ENCODE data around the gene DENND4B.
"Not testable (repeated sequence)": the region's sequence is repeated elsewhere in the genome, so short reads cannot be mapped to it uniquely, and the experiment has no call there.

The DENND4B gene

GRCh38 chr1:153907134-153907533 lies 39.4 kb downstream of the DENND4B start:
- TF ChIP-seq CTCF (IDR thresholded peaks at IDR 0.05; ENCODE audit: low read depth, low read length), result no peak
- in situ Hi-C loops (cut with HindIII; ENCODE audit: low sequenced_read_pairs), result no loop called here
- no peak overlapping the region for H3K4me3 ChIP-seq (ENCODE audit: low read depth, low read length)
- DNase-seq (ENCODE audit: low read depth, low spot score), result no peak

DNA sequence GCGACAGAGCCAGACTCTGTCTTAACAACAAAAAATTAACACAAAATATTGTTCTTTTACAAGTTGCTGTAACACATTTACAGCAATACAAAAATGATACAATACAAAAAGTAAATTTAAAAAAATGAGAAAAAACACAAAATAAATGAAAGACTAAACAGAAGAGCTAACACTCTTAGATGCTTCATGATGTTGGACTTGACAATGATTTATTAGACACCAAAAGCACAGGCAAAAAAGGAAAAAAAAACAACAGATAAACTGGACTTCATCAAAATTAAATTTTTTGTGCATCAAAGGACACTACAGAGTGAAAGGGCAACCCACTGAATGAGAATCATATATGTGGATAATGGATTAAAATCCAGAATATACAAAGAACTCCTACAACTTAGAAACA lies 40.1 kb downstream of the DENND4B start:
- no peak overlapping the region for H3K4me3 ChIP-seq (ENCODE audit: low read depth, low read length)
- in situ Hi-C loops (cut with HindIII; ENCODE audit: low sequenced_read_pairs), result no loop called here
- DNase-seq (ENCODE audit: low read depth, low spot score), result no peak
- no peak for TF ChIP-seq CTCF (IDR thresholded peaks at IDR 0.05; ENCODE audit: low read depth, low read length)

DNA sequence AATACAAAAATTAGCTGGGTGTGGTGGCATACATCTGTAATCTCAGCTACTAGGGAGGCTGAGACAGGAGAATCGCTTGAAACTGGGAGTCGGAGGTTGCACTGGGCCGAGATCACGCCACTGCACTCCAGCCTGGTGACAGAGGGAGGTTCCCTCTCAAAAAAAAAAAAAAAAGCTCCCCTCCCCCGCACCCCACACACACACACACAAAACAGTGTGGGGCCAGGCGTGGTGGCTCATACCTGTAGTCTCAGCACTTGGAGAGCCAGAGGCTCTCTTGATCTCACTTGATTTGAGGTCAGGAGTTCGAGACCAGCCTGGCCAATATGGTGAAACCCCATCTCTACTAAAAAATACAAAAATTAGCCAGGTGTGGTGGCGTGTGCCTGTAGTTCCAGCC lies 40.6 kb downstream of the DENND4B start:
- in situ Hi-C loops (cut with HindIII; ENCODE audit: low sequenced_read_pairs); H3K4me3 ChIP-seq (ENCODE audit: low read depth, low read length); DNase-seq (ENCODE audit: low read depth, low spot score): not testable (repeated sequence)

DNA sequence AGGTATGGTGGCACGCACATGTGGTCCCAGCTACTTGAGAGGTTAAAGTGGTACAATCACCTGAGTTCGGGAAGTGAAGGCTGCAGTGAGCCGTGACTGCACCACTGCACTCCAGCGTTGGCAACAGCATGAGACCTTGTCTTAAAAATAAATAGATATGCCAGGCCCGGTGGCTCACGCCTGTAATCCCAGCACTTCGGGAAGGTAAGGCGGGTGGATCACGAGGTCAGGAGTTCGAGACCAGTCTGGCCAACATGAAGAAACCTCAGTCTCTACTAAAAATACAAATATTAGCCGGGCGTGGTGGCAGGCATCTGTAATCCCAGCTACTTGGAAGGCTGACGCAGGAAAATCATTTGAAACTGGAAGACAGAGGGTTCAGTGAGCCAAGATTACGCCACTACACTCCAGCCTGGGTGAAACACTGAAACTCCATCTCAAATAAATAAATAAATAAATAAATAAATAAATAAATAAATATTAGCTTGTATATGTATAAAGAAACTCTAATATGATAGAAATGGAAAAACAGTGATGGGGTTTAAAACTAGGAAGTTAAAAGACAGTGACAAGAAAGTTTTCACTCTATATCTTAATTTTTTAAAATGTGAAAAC lies 42.6 kb downstream of the DENND4B start:
- TF ChIP-seq CTCF (IDR thresholded peaks at IDR 0.05; ENCODE audit: low read depth, low read length), result no peak
- DNase-seq (ENCODE audit: low read depth, low spot score), result no peak
- in situ Hi-C loops (cut with HindIII; ENCODE audit: low sequenced_read_pairs), result no loop called here
- H3K4me3 ChIP-seq (ENCODE audit: low read depth, low read length), result no peak overlapping the region

GRCh38 chr1:153899509-153899908 lies 47.0 kb downstream of the DENND4B start:
- no peak overlapping the region for H3K4me3 ChIP-seq (ENCODE audit: low read depth, low read length)
- in situ Hi-C loops (cut with HindIII; ENCODE audit: low sequenced_read_pairs), result no loop called here
- no peak for DNase-seq (ENCODE audit: low read depth, low spot score)
- no peak for TF ChIP-seq CTCF (IDR thresholded peaks at IDR 0.05; ENCODE audit: low read depth, low read length)

- DNase-seq (ENCODE audit: low read depth, low spot score); in situ Hi-C loops (cut with HindIII; ENCODE audit: low sequenced_read_pairs); H3K4me3 ChIP-seq (ENCODE audit: low read depth, low read length): not testable (repeated sequence)
Measured at GRCh38 chr1:153895866-153896265, 50.7 kb downstream of the DENND4B start.

DNA sequence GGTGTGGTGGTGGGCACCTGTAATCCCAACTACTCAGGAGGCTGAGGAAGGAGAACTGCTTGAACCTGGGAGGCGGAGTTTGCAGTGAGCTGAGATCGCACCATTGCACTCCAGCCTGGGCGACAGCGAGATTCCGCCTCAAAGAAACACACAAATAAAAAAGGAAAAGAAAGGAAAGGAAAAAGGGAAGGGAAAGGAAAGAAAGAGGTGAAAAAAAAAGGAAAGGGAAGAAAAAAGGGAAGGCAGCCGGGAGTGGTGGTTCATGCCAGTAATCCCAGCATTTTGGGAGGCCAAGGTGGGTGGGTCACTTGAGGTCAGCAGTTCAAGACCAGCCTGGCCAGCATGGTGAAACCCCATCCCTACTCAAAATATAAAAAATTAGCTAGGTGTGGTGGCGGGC lies 55.5 kb downstream of the DENND4B start:
- in situ Hi-C loops (cut with HindIII; ENCODE audit: low sequenced_read_pairs); H3K4me3 ChIP-seq (ENCODE audit: low read depth, low read length); DNase-seq (ENCODE audit: low read depth, low spot score): not testable (repeated sequence)

GRCh38 chr1:153888533-153888932 lies 58.0 kb downstream of the DENND4B start:
- no peak overlapping the region for H3K4me3 ChIP-seq (ENCODE audit: low read depth, low read length)
- in situ Hi-C loops (cut with HindIII; ENCODE audit: low sequenced_read_pairs), result no loop called here
- TF ChIP-seq CTCF (IDR thresholded peaks at IDR 0.05; ENCODE audit: low read depth, low read length), result no peak
- no peak for DNase-seq (ENCODE audit: low read depth, low spot score)
